Cardiac fibroblast (primary cell): ENCODE data around the gene SLC17A2.
A peak's percentile ranks its signal among the peaks of the same experiment; 100 is the strongest.

ENCODE experiments used
- DNase-seq, 2 donors: peaks; one replicate each; pipeline versions ENCODE4 v3.0.0 to v3.0.0-alpha.2; 2010; ENCODE audit warnings: low read depth in 2 of 2
- H3K4me3 ChIP-seq, 2 donors: replicated peaks in 1 of 2; 1 replicate in 1 of 2; 2 replicates in 1 of 2; pipeline ENCODE4 v1.5.1; 2011; ENCODE audit warnings: low read depth in 2 of 2, low read length in 2 of 2, mild to moderate bottlenecking in 2 of 2, moderate library complexity in 1 of 2
- CTCF ChIP-seq: IDR thresholded peaks from one replicate; pipeline ENCODE4 v1.5.1; 2011; ENCODE audit warnings: low read depth, mild to moderate bottlenecking, low read length, inconsistent platforms

SLC17A2 gene

GRCh38 chr6:25903467-25904099, 26.9 kb downstream of the SLC17A2 start:
- TF ChIP-seq CTCF: no peak

GRCh38 chr6:25902071-25902470, 28.4 kb downstream of the SLC17A2 start:
- H3K4me3 ChIP-seq: no peak overlapping the region
- no peak for DNase-seq
- TF ChIP-seq CTCF: no peak

More at GRCh38 chr6:25903467-25904099, 26.9 kb downstream of the SLC17A2 start:
- no peak overlapping the region for H3K4me3 ChIP-seq
- no peak for DNase-seq

- no peak overlapping the region for H3K4me3 ChIP-seq
- no peak for DNase-seq
- no peak for TF ChIP-seq CTCF
Measured at GRCh38 chr6:25900843-25901242, 29.6 kb downstream of the SLC17A2 start.

GRCh38 chr6:25899580-25900408, 30.7 kb downstream of the SLC17A2 start:
- no peak overlapping the region for H3K4me3 ChIP-seq
- TF ChIP-seq CTCF: no peak
- DNase-seq: peak in 1 of 2 donors; percentile 19

GRCh38 chr6:25899123-25899522, 31.4 kb downstream of the SLC17A2 start:
- no peak for TF ChIP-seq CTCF
- peak in 1 of 2 donors; percentile 4 for DNase-seq

GRCh38 chr6:25898289-25898977, 32.1 kb downstream of the SLC17A2 start:
- DNase-seq: no peak
- no peak for TF ChIP-seq CTCF
- H3K4me3 ChIP-seq: no peak overlapping the region

More at GRCh38 chr6:25899123-25899522, 31.4 kb downstream of the SLC17A2 start:
- no peak overlapping the region for H3K4me3 ChIP-seq
